ENCODE results near the gene KLK1.

GRCh38 chr19:50796128-50796633, 27.4 kb downstream of the KLK1 start:
- TF ChIP-seq CTCF (conservative IDR thresholded peaks at IDR 0.05 in 1 of 2, IDR thresholded peaks at IDR 0.05 in 1 of 2; ENCODE audit: low read depth in 1 of 2, low read length in 2 of 2) = no peak
- TF ChIP-seq EZH2 (IDR thresholded peaks at IDR 0.05; ENCODE audit: low read length, missing control alignments) = no peak
